Choroid plexus epithelial cell (primary cell): ENCODE measurements around the gene TMEM47.

Source experiments
- DNase-seq: peaks from one replicate; pipeline ENCODE4 v3.0.0-alpha.2; 2010; ENCODE audit warnings: low read depth
- H3K4me3 ChIP-seq: 2 replicates; pipeline ENCODE4 v1.5.1; 2011; ENCODE audit warnings: low read depth, mild to moderate bottlenecking, control low read depth, low read length, moderate library complexity
- TF ChIP-seq, protein P1 (sequence below): conservative IDR thresholded peaks from 2 replicates; pipeline ENCODE4 v1.5.1; 2011; ENCODE audit warnings: low read depth, mild to moderate bottlenecking, control low read depth, inconsistent platforms, low read length, moderate library complexity

Gene TMEM47

DNA sequence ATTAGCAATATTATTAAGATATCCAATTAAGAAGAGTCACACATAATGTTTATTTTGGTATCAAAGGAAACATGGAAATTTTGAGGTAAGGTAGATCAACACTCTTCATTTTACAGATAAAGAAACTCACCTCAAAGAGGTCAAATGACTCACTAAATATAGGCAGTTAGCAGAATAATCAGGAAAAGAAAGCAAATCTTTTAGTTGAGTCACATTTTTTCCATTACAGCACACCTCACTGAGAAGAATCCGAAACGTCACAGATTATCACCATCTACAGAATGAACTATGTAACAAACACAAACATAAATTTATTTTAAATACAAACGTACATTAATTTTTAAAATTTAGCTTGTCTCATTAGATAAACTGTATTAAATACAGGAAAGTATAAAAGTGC is 70.1 kb downstream of the TMEM47 start:
- no peak overlapping the region for H3K4me3 ChIP-seq
- TF ChIP-seq, protein P1, sequence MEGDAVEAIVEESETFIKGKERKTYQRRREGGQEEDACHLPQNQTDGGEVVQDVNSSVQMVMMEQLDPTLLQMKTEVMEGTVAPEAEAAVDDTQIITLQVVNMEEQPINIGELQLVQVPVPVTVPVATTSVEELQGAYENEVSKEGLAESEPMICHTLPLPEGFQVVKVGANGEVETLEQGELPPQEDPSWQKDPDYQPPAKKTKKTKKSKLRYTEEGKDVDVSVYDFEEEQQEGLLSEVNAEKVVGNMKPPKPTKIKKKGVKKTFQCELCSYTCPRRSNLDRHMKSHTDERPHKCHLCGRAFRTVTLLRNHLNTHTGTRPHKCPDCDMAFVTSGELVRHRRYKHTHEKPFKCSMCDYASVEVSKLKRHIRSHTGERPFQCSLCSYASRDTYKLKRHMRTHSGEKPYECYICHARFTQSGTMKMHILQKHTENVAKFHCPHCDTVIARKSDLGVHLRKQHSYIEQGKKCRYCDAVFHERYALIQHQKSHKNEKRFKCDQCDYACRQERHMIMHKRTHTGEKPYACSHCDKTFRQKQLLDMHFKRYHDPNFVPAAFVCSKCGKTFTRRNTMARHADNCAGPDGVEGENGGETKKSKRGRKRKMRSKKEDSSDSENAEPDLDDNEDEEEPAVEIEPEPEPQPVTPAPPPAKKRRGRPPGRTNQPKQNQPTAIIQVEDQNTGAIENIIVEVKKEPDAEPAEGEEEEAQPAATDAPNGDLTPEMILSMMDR: no peak
- DNase-seq: peak; percentile 7

DNA sequence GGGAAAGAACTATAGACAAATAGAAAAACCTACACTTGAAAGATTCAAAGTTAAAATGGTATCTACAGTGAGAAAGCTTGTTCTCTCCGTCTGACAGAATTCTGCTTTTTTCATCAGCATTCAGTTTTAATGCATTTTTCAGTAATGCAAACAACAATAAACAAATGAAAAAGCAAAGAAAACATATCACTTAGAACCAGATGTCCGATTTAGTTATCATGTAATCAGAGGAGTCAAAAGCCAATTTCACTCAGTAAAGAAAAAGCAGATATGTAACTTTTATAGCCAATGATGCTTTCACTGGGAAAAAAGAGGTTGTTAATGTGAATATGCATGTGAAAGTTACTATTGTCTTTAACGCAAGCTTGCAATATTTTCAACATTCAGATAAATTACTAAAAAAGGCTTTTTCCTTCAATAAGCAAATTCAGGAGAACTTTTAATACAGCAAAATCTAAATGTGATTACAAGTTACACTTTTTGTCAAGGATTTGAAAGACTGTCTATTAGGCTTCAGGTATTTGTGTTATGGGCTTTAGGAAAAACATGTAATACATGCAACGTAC is 70.7 kb downstream of the TMEM47 start:
- TF ChIP-seq, protein P1: no peak
- DNase-seq: no peak
- no peak overlapping the region for H3K4me3 ChIP-seq

DNA sequence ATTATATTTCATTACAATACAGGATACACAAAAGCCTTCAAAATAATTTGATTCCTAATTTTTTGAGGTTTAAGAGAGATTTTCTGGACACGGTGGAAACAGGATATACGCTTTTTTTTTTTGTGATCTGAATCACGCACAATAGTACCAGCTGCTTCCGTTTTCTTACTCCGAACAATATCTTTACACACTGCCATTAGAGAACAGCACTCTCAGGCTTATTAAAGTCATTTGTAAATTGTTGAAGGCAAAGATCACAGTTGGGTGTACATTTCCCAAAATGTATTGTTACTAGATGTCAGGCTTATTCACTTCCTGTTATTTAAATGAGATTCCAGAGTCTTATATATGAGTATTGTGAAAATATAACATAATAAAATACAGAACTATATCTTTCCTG is 71.5 kb downstream of the TMEM47 start:
- TF ChIP-seq, protein P1: no peak
- peak overlapping the region; percentile 29 for H3K4me3 ChIP-seq
- peak; percentile 7 for DNase-seq

DNA sequence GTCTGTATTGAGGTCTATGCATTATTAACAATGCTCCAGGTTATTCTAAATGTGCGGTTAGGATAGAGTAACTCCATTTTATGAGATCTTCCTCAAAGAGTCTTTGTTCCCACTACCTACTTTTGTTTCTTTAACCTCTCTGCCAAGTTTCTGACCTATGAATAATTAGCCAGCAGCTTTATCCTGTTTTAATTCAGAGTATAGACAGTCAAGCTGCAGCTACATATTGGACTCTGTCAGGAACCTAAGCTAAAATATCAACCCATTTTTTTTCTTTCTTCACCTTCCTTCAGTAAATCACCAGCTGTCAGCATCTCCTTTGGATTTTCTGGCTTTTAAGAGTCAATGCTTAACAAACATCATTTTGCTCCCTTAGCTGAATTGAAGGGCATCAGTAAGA is 72.3 kb downstream of the TMEM47 start:
- DNase-seq: no peak
- TF ChIP-seq, protein P1: no peak
- H3K4me3 ChIP-seq: no peak overlapping the region

DNA sequence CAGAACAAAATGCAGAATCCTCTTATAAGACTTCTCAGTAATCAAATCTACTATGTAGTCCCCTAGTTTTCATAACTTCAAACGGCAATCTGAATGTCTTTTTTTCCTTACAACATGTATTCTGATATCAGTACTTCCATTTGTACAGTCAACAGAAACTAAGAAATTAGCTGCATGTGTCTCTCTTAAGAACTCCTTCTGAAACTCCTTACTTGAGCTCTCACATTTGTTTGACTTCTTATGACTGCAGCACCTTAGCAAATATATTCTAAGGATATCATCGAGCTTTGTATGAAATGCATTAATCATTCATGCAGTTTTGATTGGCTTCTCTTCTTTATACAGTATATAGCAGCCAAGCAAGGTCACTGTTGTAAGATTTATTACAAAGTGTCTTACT is 77.0 kb downstream of the TMEM47 start:
- no peak for DNase-seq
- TF ChIP-seq, protein P1: no peak
- no peak overlapping the region for H3K4me3 ChIP-seq

DNA sequence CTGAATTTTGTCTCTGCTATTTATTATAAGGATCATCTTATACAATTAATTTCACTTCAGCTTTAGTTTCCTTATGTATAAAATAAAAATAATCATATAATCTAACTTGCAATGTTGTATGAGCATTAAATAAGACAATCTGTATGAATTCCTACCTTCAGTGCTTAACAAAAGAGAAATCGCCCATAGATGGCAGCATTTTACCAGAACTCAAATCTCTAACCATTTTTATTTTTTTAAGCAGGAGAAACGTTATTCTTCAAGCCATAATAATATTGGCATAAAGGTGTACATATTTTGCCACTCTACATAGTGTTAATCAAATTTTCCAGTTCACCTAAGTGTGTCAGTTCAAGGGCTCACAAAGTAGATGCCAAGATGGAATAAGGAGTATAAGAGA is 78.8 kb downstream of the TMEM47 start:
- H3K4me3 ChIP-seq: no peak overlapping the region
- TF ChIP-seq, protein P1: peak; percentile 39
- peak; percentile 71 for DNase-seq
